HepG2 (cell line): ENCODE measurements around the gene RASL10B. TPM values are rescaled to one million over a fixed set of nuclear protein-coding genes. Genes with fewer than 3 reads are reported as not detected.

Experiments used
- ATAC-seq: fragments of 200-7000 bp; cut with Tn5 transposase; 3 replicates; pipeline ENCODE4 v1.9.1; 2020; ENCODE audit warnings: mild to moderate bottlenecking, moderate library complexity
- BruUV-seq: library from RNA; stranded (reverse); fragments of 400-500 nt; replicated peaks from 2 replicates; lab custom pipeline; 2021; lab: Mats Ljungman, UMichigan
- CTCF ChIA-PET: fragments of 300-600 bp; formaldehyde crosslinking; extraction: SDS; loops from one replicate; lab custom pipeline; 2021; ENCODE audit warnings: low total read pairs, inconsistent platforms, low intra/inter-chr PET ratio; lab: Yijun Ruan, JAX
- POLR2A ChIA-PET: fragments of 350-600 bp; sonication (Branson Sonifier 250); formaldehyde crosslinking; loops from one replicate; lab custom pipeline; 2020; ENCODE audit warnings: antibody characterized with exemption, inconsistent platforms; lab: Yijun Ruan, JAX
- DNase-seq: peaks from one replicate; pipeline ENCODE4 v3.0.0-alpha.2; 2015; ENCODE audit warnings: low spot score
- FAIRE-seq: peaks from 3 replicates; lab custom pipeline; 2011; peaks lifted over from hg19 to GRCh38; lab: Jason Lieb, UNC
- H2AFZ ChIP-seq: one replicate; pipeline ENCODE4 v1.6.1; 2011; ENCODE audit warnings: low read length, inconsistent platforms
- H3K27ac ChIP-seq: fragments of 300-600 bp; 3 replicates; pipeline ENCODE4 v1.8.0; 2011; ENCODE audit warnings: mixed run types, mild to moderate bottlenecking, mixed read lengths, low read length, inconsistent platforms; ENCODE audit not compliant: insufficient read depth; ENCODE audit errors: extremely low read length
- H3K27me3 ChIP-seq, 2 experiments: fragments of 200-600 bp in 1 of 2; 2 replicates in 1 of 2; 3 replicates in 1 of 2; pipeline versions ENCODE4 v1.6.0 to v1.8.0; 2011; ENCODE audit warnings: low read length in 2 of 2, mild to moderate bottlenecking in 2 of 2, moderate library complexity in 2 of 2, inconsistent platforms in 1 of 2; ENCODE audit not compliant: insufficient read depth in 2 of 2, control insufficient read depth in 1 of 2
- H3K36me3 ChIP-seq, 2 experiments: fragments of 200-600 bp in 1 of 2; replicated peaks in 1 of 2; 2 replicates in 1 of 2; 3 replicates in 1 of 2; pipeline versions ENCODE4 v1.5.1 to v1.8.0; 2011; ENCODE audit warnings: low read length in 2 of 2, inconsistent platforms in 1 of 2; ENCODE audit not compliant: insufficient read depth in 2 of 2, control insufficient read depth in 1 of 2
- H3K4me1 ChIP-seq: 2 replicates; pipeline ENCODE4 v1.5.1; 2012; ENCODE audit warnings: low read length, inconsistent platforms; ENCODE audit not compliant: insufficient read depth
- H3K4me2 ChIP-seq: 2 replicates; pipeline ENCODE4 v1.6.0; 2011; ENCODE audit warnings: low read depth, low read length, inconsistent platforms
- H3K4me3 ChIP-seq, 3 experiments: fragments of 200-600 bp in 1 of 3; sonication (generic), shearing (Covaris generic) in 1 of 3; replicated peaks in 1 of 3; 2 replicates each; pipeline ENCODE4 v1.5.1; 2011 to 2016; ENCODE audit warnings: low read length in 3 of 3, inconsistent platforms in 2 of 3, low read depth in 2 of 3, mild to moderate bottlenecking in 2 of 3, control low read depth in 1 of 3, mixed read lengths in 1 of 3; ENCODE audit not compliant: insufficient read depth in 1 of 3
- H3K79me2 ChIP-seq: one replicate; pipeline ENCODE4 v1.6.1; 2011; ENCODE audit warnings: low read length, inconsistent platforms; ENCODE audit not compliant: insufficient read depth
- H3K9ac ChIP-seq: 2 replicates; pipeline ENCODE4 v1.6.0; 2011; ENCODE audit warnings: mild to moderate bottlenecking, low read depth, low read length, inconsistent platforms; ENCODE audit not compliant: insufficient read depth
- H3K9me3 ChIP-seq: 2 replicates; pipeline ENCODE4 v1.5.1; 2012; ENCODE audit warnings: mild to moderate bottlenecking, low read length
- H4K20me1 ChIP-seq: 2 replicates; pipeline ENCODE4 v1.6.0; 2011; ENCODE audit warnings: inconsistent platforms, mild to moderate bottlenecking, low read length, moderate library complexity; ENCODE audit not compliant: insufficient read depth
- NRL ChIP-seq: sonication (generic); formaldehyde crosslinking; IDR thresholded peaks from 2 replicates; pipeline ENCODE4 v1.5.0; 2020; ENCODE audit warnings: missing genetic modification reagents, mild to moderate bottlenecking, moderate library complexity, borderline replicate concordance
- SOX5 ChIP-seq: IDR thresholded peaks from 2 replicates; pipeline ENCODE4 v1.6.1; 2016; ENCODE audit warnings: borderline replicate concordance
- ZFAT ChIP-seq: sonication (generic); formaldehyde crosslinking; conservative IDR thresholded peaks from 2 replicates; pipeline ENCODE4 v1.8.1; 2023; ENCODE audit warnings: missing genetic modification reagents, inconsistent platforms
- WGBS: methylation state at CpG from one replicate; pipeline ENCODE4 v1.1.6; 2017; ENCODE audit warnings: low lambda C conversion rate; 5-methylcytosine and 5-hydroxymethylcytosine counted together
- in situ Hi-C: cut with HindIII; loops from 2 replicates; pipeline ENCODE4 v1.10.0; 2017; ENCODE audit warnings: low pct_unique_long_range_greater_than_20kb; ENCODE audit not compliant: extremely low pct_ligation_motif_present
- intact Hi-C: fragments of 100-400 bp; cut with micrococcal nuclease; formaldehyde crosslinking; loops from one replicate; pipeline ENCODE4 v1.10.0; 2022; ENCODE audit not compliant: unreplicated experiment
- polyA plus RNA-seq, 8 experiments: library from polyadenylated mRNA; depleted of rRNA in 3 of 8; stranded (reverse) in 7 of 8; unstranded in 1 of 8; fragments of >200 nt; fragmentation: Illumina TruSeq in 4 of 8; extraction: Trizol in 4 of 8; gene quantifications; 2 replicates each; pipeline versions ENCODE4 v1.2.1 to v1.2.3, GENCODE V29; 2011 to 2016; ENCODE audit warnings: low read depth in 4 of 8, missing spikeins in 1 of 8, mixed read lengths in 1 of 8; ENCODE audit not compliant: insufficient read depth in 1 of 8
- total RNA-seq, 5 experiments: library from RNA; depleted of rRNA; stranded (reverse); fragments of >200 nt; fragmentation: Illumina TruSeq; extraction: Trizol; gene quantifications; 2 replicates each; pipeline ENCODE4 v1.2.3, GENCODE V29; 2016; ENCODE audit warnings: low read depth in 1 of 5
- TF ChIP-seq, protein P1 (sequence below): sonication (generic); formaldehyde crosslinking; IDR thresholded peaks from 2 replicates; pipeline ENCODE4 v1.5.0; 2020; ENCODE audit warnings: missing genetic modification reagents
- TF ChIP-seq, protein P2 (sequence below): sonication (generic); formaldehyde crosslinking; IDR thresholded peaks from 2 replicates; pipeline ENCODE4 v1.5.0; 2020; ENCODE audit warnings: missing genetic modification reagents

RASL10B gene
- total and polyA plus RNA-seq, 2 of the 13 experiments (the other 11 are each of a cell fraction or from before 2014, with no cell fraction given) = 8.8 to 11.0 TPM

DNA sequence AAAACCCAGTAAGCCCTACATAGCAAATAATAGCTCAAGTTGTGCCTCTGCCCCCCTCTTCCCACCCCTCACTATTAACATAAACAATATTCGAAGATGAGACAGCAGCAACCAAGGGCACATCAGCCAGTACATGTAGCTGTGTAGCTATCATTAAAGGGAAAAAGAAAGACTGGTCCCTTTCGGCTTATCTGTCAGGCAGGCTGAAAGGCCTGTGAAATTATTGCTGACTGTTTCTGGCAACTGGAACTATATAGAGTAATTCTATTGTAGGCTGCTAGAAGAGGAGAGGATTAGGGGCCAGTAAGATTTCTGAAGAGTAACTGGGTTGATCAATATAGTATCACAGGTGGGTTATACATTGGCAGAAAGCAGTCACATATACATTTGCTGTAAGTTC lies 36.5 kb upstream of the RASL10B start (continued):
- TF ChIP-seq NRL (CRISPR knock-in tag) (no peak), ZFAT (CRISPR knock-in tag) (no peak)
- TF ChIP-seq, protein P1, sequence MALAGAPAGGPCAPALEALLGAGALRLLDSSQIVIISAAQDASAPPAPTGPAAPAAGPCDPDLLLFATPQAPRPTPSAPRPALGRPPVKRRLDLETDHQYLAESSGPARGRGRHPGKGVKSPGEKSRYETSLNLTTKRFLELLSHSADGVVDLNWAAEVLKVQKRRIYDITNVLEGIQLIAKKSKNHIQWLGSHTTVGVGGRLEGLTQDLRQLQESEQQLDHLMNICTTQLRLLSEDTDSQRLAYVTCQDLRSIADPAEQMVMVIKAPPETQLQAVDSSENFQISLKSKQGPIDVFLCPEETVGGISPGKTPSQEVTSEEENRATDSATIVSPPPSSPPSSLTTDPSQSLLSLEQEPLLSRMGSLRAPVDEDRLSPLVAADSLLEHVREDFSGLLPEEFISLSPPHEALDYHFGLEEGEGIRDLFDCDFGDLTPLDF = no peak
- TF ChIP-seq, protein P2, sequence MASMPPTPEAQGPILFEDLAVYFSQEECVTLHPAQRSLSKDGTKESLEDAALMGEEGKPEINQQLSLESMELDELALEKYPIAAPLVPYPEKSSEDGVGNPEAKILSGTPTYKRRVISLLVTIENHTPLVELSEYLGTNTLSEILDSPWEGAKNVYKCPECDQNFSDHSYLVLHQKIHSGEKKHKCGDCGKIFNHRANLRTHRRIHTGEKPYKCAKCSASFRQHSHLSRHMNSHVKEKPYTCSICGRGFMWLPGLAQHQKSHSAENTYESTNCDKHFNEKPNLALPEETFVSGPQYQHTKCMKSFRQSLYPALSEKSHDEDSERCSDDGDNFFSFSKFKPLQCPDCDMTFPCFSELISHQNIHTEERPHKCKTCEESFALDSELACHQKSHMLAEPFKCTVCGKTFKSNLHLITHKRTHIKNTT (CRISPR knock-in tag) = no peak
- TF ChIP-seq, all 625 proteins: peak for 0

DNA sequence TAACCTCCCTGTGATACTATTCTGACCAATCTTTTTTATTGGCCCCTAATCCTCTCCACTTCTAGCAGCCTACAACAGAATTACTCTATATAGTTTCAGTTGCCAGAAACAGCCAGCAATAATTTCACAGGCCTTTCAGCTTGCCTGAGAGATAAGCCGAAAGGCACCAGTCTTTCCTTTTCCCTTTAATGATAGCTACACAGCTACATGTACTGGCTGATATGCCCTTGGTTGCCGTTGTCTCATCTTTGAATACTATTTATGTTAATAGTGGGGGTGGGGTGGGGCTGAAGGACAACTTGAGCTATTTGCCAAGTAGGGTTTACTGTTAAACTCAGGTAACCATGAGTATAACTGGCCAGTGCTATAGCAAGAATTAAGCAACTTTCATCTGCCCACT lies 35.8 kb upstream of the RASL10B start:
- TF ChIP-seq SOX5 (CRISPR knock-in tag) = no peak
- no peaks in the 10 kb centered on the region for H3K9me3 ChIP-seq
- FAIRE-seq (no peak), DNase-seq (no peak), ATAC-seq (no peak)
- in situ Hi-C loops = no loop called here
- H3K27me3 ChIP-seq = no peaks in the 10 kb centered on the region
- WGBS = 89% methylated on average over 2 of the region's 2 CpGs
- no peaks in the 10 kb centered on the region for H3K4me1 ChIP-seq
- H3K4me2 ChIP-seq = no peak overlapping the region
- POLR2A ChIA-PET = no interaction called here
- BruUV-seq = no TSS peak
- CTCF ChIA-PET = no interaction called here
- intact Hi-C loops = no loop called here
- H4K20me1 ChIP-seq = no peaks in the 10 kb centered on the region
- peaks cover 8 to 28% of the 10 kb centered on the region in 2 experiments; a peak in 4 of 5 replicates for H3K36me3 ChIP-seq
- no peak overlapping the region for H2AFZ ChIP-seq
- no peaks in the 10 kb centered on the region for H3K79me2 ChIP-seq
- no peak overlapping the region for H3K9ac ChIP-seq
- H3K4me3 ChIP-seq = no peak overlapping the region
- no peak overlapping the region for H3K27ac ChIP-seq
